ENCODE results near the gene TRABD2A. TPM values are rescaled to one million over a fixed set of nuclear protein-coding genes. Genes with fewer than 3 reads are reported as not detected.
A peak's percentile ranks its signal among the peaks of the same experiment; 100 is the strongest.

Gene TRABD2A
- total and polyA plus RNA-seq, 4 donors: 0.65 to 2.9 (median 1.2) TPM

GRCh38 chr2:84811839-84812431 lies 68.9 kb downstream of the TRABD2A start:
- 90% methylated on average over 2 of the region's 6 CpGs for WGBS (ENCODE audit: insufficient coverage)
- no peak overlapping the region for H3K4me3 ChIP-seq (ENCODE audit: low read depth, low read length)
- no peak for DNase-seq (ENCODE audit: low read depth in 4 of 6, low spot score in 6 of 6)
- H3K27ac ChIP-seq (ENCODE audit: low read depth, low read length): no peak overlapping the region
- H3K9me3 ChIP-seq (ENCODE audit: control insufficient read depth, insufficient read depth, low read length): no peaks in the 10 kb centered on the region
- H3K27me3 ChIP-seq (ENCODE audit: control insufficient read depth, insufficient read depth, low read length): no peaks in the 10 kb centered on the region
- H3K36me3 ChIP-seq (ENCODE audit: control insufficient read depth, insufficient read depth, low read length): no peaks in the 10 kb centered on the region
- no peaks in the 10 kb centered on the region for H3K4me1 ChIP-seq (ENCODE audit: control insufficient read depth, insufficient read depth, low read length)

DNA sequence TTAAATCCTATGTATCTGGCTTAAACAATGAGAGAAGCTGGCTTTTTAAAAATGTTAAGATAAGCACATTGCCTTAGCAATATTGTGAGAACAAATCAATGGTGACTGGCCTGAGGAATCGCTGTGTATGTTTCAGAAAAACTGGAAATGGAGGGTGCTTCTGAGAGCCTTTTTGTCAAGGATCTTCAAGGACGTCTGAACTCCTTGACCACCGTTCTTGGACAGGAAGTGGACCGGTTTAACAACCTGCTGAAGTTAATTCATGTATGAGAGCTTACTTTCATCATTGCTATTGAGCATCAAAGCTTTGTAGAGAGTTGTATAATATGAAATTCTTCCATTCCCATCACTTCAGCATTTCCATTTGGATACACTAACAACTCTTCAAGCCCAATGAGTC lies 72.6 kb downstream of the TRABD2A start:
- H3K4me3 ChIP-seq (ENCODE audit: low read depth, low read length): no peak overlapping the region
- no peak overlapping the region for H3K27ac ChIP-seq (ENCODE audit: low read depth, low read length)
- H3K27me3 ChIP-seq (ENCODE audit: control insufficient read depth, insufficient read depth, low read length): no peaks in the 10 kb centered on the region
- H3K4me1 ChIP-seq (ENCODE audit: control insufficient read depth, insufficient read depth, low read length): no peaks in the 10 kb centered on the region
- whole genome bisulfite sequencing (ENCODE audit: insufficient coverage): 82% methylated on average over 1 of the region's 4 CpGs
- no peaks in the 10 kb centered on the region for H3K36me3 ChIP-seq (ENCODE audit: control insufficient read depth, insufficient read depth, low read length)
- no peak for DNase-seq (ENCODE audit: low read depth in 4 of 6, low spot score in 6 of 6)
- H3K9me3 ChIP-seq (ENCODE audit: control insufficient read depth, insufficient read depth, low read length): no peaks in the 10 kb centered on the region

- DNase-seq (ENCODE audit: low read depth in 4 of 6, low spot score in 6 of 6): no peak
- H3K9me3 ChIP-seq (ENCODE audit: control insufficient read depth, insufficient read depth, low read length): no peaks in the 10 kb centered on the region
- WGBS (ENCODE audit: insufficient coverage): no CpG with 5 or more reads among the region's 4 CpGs
- H3K27me3 ChIP-seq (ENCODE audit: control insufficient read depth, insufficient read depth, low read length): no peaks in the 10 kb centered on the region
- H3K4me1 ChIP-seq (ENCODE audit: control insufficient read depth, insufficient read depth, low read length): no peaks in the 10 kb centered on the region
- H3K36me3 ChIP-seq (ENCODE audit: control insufficient read depth, insufficient read depth, low read length): no peaks in the 10 kb centered on the region
- H3K4me3 ChIP-seq (ENCODE audit: low read depth, low read length): no peak overlapping the region
- H3K27ac ChIP-seq (ENCODE audit: low read depth, low read length): no peak overlapping the region
Measured at GRCh38 chr2:84807063-84807485, 73.8 kb downstream of the TRABD2A start.

DNA sequence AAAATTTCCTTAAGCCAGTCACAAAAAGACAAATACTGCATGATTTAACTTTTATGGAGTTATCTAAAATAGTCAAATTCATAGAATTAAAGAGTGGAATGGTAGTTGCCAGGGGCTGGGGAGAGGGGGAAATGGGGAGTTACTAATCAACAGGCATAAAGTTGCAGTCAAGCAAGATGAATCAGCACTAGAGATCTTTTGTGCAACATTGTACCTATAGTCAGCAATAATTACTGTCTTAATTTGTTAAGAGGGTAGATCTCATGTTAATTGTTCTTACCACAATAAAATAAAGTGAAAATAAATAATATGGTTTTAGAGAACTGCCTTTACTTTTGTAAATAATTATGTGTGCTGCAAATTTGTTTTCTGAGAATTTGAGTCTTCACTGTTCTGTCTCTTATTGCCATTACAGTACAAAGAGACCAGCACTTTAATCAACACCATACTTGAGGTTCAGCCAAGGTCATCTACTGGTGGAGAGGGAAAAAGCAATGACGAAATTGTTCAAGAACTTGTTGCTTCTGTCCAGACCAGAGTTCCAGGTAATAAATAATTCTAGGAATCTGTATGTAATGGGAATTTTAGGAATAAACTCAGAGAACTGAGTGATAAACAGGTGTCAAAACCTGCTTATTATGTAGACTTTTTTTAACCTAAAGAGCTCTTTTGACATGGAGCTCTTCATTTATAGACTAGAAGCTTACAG lies 75.5 kb downstream of the TRABD2A start:
- Histone ChIP-seq H3K9me3 (ENCODE audit: control insufficient read depth, insufficient read depth, low read length) (no peaks in the 10 kb centered on the region), H3K36me3 (ENCODE audit: control insufficient read depth, insufficient read depth, low read length) (no peaks in the 10 kb centered on the region), H3K27ac (ENCODE audit: low read depth, low read length) (no peak overlapping the region), H3K4me1 (ENCODE audit: control insufficient read depth, insufficient read depth, low read length) (no peaks in the 10 kb centered on the region), H3K4me3 (ENCODE audit: low read depth, low read length) (no peak overlapping the region), H3K27me3 (ENCODE audit: control insufficient read depth, insufficient read depth, low read length) (no peaks in the 10 kb centered on the region)
- no CpG with 5 or more reads among the region's 1 CpG for WGBS (ENCODE audit: insufficient coverage)
- no peak for DNase-seq (ENCODE audit: low read depth in 4 of 6, low spot score in 6 of 6)

- WGBS (ENCODE audit: insufficient coverage): no CpG with 5 or more reads among the region's 2 CpGs
- Histone ChIP-seq H3K4me1 (ENCODE audit: control insufficient read depth, insufficient read depth, low read length) (no peaks in the 10 kb centered on the region), H3K9me3 (ENCODE audit: control insufficient read depth, insufficient read depth, low read length) (no peaks in the 10 kb centered on the region), H3K27ac (ENCODE audit: low read depth, low read length) (no peak overlapping the region), H3K27me3 (ENCODE audit: control insufficient read depth, insufficient read depth, low read length) (no peaks in the 10 kb centered on the region), H3K36me3 (ENCODE audit: control insufficient read depth, insufficient read depth, low read length) (peaks cover 8% of the 10 kb centered on the region), H3K4me3 (ENCODE audit: low read depth, low read length) (no peak overlapping the region)
- no peak for DNase-seq (ENCODE audit: low read depth in 4 of 6, low spot score in 6 of 6)
Measured at GRCh38 chr2:84801811-84802210, 79.1 kb downstream of the TRABD2A start.

GRCh38 chr2:84800194-84800805 lies 80.6 kb downstream of the TRABD2A start:
- H3K4me1 ChIP-seq (ENCODE audit: control insufficient read depth, insufficient read depth, low read length): no peaks in the 10 kb centered on the region
- DNase-seq (ENCODE audit: low read depth in 4 of 6, low spot score in 6 of 6): no peak
- WGBS (ENCODE audit: insufficient coverage): no CpG with 5 or more reads among the region's 1 CpG
- no peaks in the 10 kb centered on the region for H3K9me3 ChIP-seq (ENCODE audit: control insufficient read depth, insufficient read depth, low read length)
- no peak overlapping the region for H3K4me3 ChIP-seq (ENCODE audit: low read depth, low read length)
- H3K27ac ChIP-seq (ENCODE audit: low read depth, low read length): no peak overlapping the region
- no peaks in the 10 kb centered on the region for H3K27me3 ChIP-seq (ENCODE audit: control insufficient read depth, insufficient read depth, low read length)
- H3K36me3 ChIP-seq (ENCODE audit: control insufficient read depth, insufficient read depth, low read length): peaks cover 8% of the 10 kb centered on the region

GRCh38 chr2:84799772-84800171 lies 81.1 kb downstream of the TRABD2A start:
- H3K27me3 ChIP-seq (ENCODE audit: control insufficient read depth, insufficient read depth, low read length): no peaks in the 10 kb centered on the region
- WGBS (ENCODE audit: insufficient coverage): no CpG with 5 or more reads among the region's 1 CpG
- no peak overlapping the region for H3K27ac ChIP-seq (ENCODE audit: low read depth, low read length)
- no peak overlapping the region for H3K4me3 ChIP-seq (ENCODE audit: low read depth, low read length)
- DNase-seq (ENCODE audit: low read depth in 4 of 6, low spot score in 6 of 6): no peak
- no peaks in the 10 kb centered on the region for H3K9me3 ChIP-seq (ENCODE audit: control insufficient read depth, insufficient read depth, low read length)
- H3K36me3 ChIP-seq (ENCODE audit: control insufficient read depth, insufficient read depth, low read length): peaks cover 8% of the 10 kb centered on the region
- no peaks in the 10 kb centered on the region for H3K4me1 ChIP-seq (ENCODE audit: control insufficient read depth, insufficient read depth, low read length)

GRCh38 chr2:84797271-84797670 lies 83.6 kb downstream of the TRABD2A start:
- H3K27me3 ChIP-seq (ENCODE audit: control insufficient read depth, insufficient read depth, low read length): no peaks in the 10 kb centered on the region
- peak in 2 of 6 donors; percentile 3 to 29 for DNase-seq (ENCODE audit: low read depth in 4 of 6, low spot score in 6 of 6)
- H3K4me1 ChIP-seq (ENCODE audit: control insufficient read depth, insufficient read depth, low read length): no peaks in the 10 kb centered on the region
- H3K27ac ChIP-seq (ENCODE audit: low read depth, low read length): no peak overlapping the region
- H3K9me3 ChIP-seq (ENCODE audit: control insufficient read depth, insufficient read depth, low read length): no peaks in the 10 kb centered on the region
- no CpG with 5 or more reads among the region's 3 CpGs for WGBS (ENCODE audit: insufficient coverage)
- peaks cover 8% of the 10 kb centered on the region for H3K36me3 ChIP-seq (ENCODE audit: control insufficient read depth, insufficient read depth, low read length)
- H3K4me3 ChIP-seq (ENCODE audit: low read depth, low read length): no peak overlapping the region

DNA sequence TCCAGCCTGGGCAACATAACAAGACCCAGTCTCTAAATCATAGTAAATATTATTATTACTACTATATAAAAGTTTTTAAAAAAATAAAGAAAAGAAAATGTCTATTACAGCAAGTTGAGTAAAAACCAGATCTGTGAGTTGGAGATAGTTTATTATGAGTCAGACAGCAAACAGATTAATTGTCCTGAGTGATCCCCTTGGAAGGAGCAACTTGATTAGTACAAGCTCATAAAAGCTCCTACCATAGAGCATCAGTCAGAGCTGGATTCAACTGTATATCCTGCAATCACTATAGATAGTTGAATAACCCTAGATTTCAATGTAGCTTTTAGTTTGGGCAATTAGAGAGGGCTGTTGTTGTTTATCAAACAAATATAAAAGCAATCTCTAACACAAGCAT lies 84.1 kb downstream of the TRABD2A start:
- H3K4me1 ChIP-seq (ENCODE audit: control insufficient read depth, insufficient read depth, low read length): no peaks in the 10 kb centered on the region
- no peak overlapping the region for H3K27ac ChIP-seq (ENCODE audit: low read depth, low read length)
- H3K9me3 ChIP-seq (ENCODE audit: control insufficient read depth, insufficient read depth, low read length): no peaks in the 10 kb centered on the region
- no peaks in the 10 kb centered on the region for H3K27me3 ChIP-seq (ENCODE audit: control insufficient read depth, insufficient read depth, low read length)
- H3K36me3 ChIP-seq (ENCODE audit: control insufficient read depth, insufficient read depth, low read length): peaks cover 8% of the 10 kb centered on the region
- no peak for DNase-seq (ENCODE audit: low read depth in 4 of 6, low spot score in 6 of 6)
- H3K4me3 ChIP-seq (ENCODE audit: low read depth, low read length): no peak overlapping the region

GRCh38 chr2:84793641-84794040 lies 87.2 kb downstream of the TRABD2A start:
- DNase-seq (ENCODE audit: low read depth in 4 of 6, low spot score in 6 of 6): no peak
- no peaks in the 10 kb centered on the region for H3K27me3 ChIP-seq (ENCODE audit: control insufficient read depth, insufficient read depth, low read length)
- 67% methylated on average over 2 of the region's 4 CpGs for WGBS (ENCODE audit: insufficient coverage)
- no peaks in the 10 kb centered on the region for H3K4me1 ChIP-seq (ENCODE audit: control insufficient read depth, insufficient read depth, low read length)
- H3K27ac ChIP-seq (ENCODE audit: low read depth, low read length): no peak overlapping the region
- H3K4me3 ChIP-seq (ENCODE audit: low read depth, low read length): no peak overlapping the region
- no peaks in the 10 kb centered on the region for H3K9me3 ChIP-seq (ENCODE audit: control insufficient read depth, insufficient read depth, low read length)
- peaks cover 6% of the 10 kb centered on the region for H3K36me3 ChIP-seq (ENCODE audit: control insufficient read depth, insufficient read depth, low read length)

Data from spinal cord (tissue), 10 donors.